RKO (cell line): ENCODE results near the gene TRIM23.
"Not testable (repeated sequence)": the region's sequence is repeated elsewhere in the genome, so short reads cannot be mapped to it uniquely, and the experiment has no call there.

ENCODE experiments used
- DNase-seq: peaks from one replicate; pipeline ENCODE4 v3.0.0-alpha.2; 2016; ENCODE audit warnings: low spot score

TRIM23 gene

GRCh38 chr5:65624025-65624570 is at the start of gene TRIM23:
Gene TRIM23 (minus strand): TSS chr5:65624333. CDS start chr5:65624274, 59 bp downstream.
- peak; percentile 94 for DNase-seq

DNA sequence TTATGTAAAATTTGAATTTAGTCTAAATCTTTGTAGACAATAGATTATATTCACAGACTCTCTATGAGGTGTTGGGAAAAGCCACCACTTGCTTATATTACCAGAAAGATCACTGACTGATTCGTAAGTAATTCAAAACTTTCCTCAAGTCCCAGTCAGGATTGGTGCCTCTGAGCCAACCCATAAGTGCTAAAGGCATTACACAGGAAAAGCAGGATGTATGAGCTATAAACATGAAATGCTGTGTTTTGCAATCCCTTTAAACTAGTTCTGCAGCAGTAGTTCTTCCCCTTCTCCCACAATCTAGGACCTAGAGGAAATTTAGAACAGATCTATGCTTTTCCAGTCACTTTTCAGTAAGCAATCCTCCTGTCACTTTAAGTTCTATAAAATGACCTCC is 48.7 kb upstream of the TRIM23 start:
- DNase-seq = no peak

DNA sequence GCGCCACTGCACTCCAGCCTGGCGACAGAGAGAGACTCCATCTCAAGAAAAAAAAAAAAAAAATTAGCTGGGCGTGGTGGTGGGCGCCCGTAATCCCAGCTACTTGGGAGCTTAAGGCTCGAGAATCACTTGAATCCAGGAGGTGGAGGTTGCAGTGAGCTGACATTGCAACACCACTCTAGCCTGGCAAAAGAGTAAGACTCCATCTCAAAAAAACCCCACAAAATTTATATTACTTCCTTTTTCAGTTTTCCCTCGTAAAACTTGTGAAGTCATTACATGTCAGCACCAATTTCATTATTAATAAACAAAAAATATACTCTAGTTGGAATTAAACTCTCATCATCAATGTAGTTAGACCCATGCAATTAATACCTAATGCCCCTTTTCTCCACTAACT is 44.6 kb upstream of the TRIM23 start:
- no peak for DNase-seq

- peak; percentile 49 for DNase-seq
These were observed 39.8 kb upstream of the TRIM23 start for GRCh38 chr5:65663804-65664521.

GRCh38 chr5:65654713-65655112 is 30.6 kb upstream of the TRIM23 start:
- no peak for DNase-seq

DNA sequence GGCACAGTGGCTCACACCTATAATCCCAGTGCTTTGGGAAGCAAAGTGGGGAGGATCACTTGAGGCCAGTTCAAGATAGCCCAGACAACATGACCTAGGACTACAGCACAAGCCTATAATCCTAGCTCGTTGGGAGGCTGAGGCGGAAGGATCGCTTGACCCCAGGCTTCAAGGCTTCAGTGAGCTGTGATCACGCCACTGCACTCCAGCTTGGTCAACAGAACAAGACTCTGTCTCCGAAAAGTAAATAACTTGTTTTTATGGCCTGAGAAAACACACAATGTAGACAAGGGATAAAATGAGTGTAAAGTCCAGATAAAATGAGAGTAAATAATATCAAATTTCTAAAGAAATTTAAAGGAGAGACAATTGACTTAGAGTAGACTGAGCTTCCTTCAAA is 27.0 kb upstream of the TRIM23 start:
- DNase-seq = no peak

GRCh38 chr5:65647941-65648340 is 23.8 kb upstream of the TRIM23 start:
- DNase-seq = no peak

DNA sequence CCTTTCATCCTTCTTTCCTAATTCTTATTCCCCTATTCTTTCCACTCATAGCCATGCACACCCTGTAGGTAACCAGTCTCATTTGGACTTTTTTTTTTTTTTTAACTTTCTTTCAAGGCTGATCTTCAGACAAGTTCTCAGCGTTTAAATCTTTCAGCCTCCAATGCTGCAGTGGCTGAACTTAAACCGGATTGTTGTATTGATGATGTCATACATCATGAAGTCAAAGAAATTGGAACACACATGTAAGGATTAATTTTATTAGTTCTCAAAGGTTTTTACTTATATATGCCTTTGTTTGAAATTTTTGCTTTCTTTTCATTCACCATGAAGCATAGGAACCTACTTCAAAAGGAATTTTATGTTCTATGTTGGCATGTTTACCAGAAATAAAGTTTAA is 22.8 kb upstream of the TRIM23 start:
- DNase-seq = no peak

DNA sequence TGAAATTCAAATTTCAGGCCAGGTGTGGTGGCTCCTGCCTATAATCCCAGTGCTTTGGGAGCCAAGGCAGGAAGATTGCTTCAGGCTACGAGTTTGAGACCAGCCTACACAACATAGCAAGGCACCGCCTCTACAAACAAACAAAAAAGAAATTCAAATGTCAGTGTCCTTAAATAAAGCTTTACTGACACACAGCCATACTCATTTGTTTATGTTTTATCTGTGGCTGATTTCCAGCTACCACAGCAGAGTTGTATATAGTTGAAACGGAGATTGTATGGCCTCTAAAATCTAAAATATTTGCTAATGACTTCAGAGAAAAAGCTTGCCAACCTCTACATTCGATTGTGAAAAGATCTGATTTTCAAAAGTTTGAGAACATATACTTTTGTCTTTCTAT is 16.1 kb upstream of the TRIM23 start:
- DNase-seq = no peak

DNA sequence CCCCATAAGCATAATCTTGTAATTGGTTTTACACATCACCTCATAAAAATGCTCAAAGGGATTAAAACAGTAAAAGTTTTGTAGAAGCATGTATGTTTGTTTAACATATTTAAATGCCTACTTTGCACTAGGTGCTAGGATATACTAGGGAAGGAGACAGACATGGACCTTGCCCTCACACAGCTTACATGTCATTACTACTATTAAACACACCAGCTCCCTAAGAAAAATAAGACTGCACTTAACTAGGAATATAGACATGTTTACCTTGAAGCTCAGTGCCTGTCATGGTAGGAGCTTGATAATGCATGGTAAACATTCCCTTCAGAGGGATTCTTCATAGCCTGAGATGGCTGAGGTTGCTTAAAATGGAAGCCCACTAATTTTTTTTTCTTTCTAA is 6.8 kb upstream of the TRIM23 start:
- no peak for DNase-seq

DNA sequence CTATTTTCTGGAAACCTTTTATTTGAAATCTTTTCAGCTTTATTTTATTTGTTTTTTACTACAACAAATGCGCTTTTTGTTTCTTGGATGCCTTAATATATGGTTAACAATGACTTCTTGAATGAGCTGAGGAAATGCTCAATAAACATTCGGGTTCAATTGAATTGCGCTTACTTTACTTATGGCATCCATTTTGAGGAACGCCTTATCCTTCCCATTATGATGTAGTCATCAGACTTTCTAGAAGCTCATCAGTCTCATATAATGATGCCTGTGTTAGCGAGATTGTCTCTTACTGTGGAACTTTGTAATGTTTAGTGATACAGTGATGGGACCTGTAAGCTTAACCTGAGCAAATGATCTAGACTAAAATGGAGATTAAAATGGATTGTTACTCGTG is 1.6 kb upstream of the TRIM23 start:
- peak; percentile 67 for DNase-seq

GRCh38 chr5:65624571-65625555 is 730 bp upstream of the TRIM23 start, which contains the start of the genes SHLD3 and TRAPPC13:
Gene SHLD3 (plus strand): TSS chr5:65625027. CDS start chr5:65629588, 4,561 bp downstream.
Gene TRAPPC13 (plus strand): TSS chr5:65625027. CDS start chr5:65625061, 34 bp downstream.
- peak; percentile 91 for DNase-seq

GRCh38 chr5:65623482-65623881 is 651 bp downstream of the TRIM23 start:
- peak; percentile 29 for DNase-seq

DNA sequence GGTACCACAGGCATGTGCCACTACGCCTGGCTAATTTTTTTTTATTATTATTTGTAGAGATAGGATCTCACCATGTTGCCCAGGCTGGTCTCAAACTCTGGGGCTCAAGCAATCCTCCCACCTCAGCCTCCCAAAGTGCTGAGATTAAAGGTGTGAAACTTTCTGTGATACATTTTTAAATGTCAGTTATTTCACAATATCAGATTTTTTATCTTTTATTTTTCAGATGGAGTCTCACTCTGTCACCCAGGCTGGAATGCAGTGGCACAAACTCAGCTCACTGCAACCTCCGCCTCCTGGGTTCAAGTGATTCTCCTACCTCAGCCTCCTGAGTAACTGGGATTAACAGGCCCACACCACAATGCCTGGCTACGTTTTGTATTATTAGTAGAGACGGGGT is 2.2 kb downstream of the TRIM23 start:
- DNase-seq = not testable (repeated sequence)

GRCh38 chr5:65620021-65620420 is 4.1 kb downstream of the TRIM23 start:
- no peak for DNase-seq

DNA sequence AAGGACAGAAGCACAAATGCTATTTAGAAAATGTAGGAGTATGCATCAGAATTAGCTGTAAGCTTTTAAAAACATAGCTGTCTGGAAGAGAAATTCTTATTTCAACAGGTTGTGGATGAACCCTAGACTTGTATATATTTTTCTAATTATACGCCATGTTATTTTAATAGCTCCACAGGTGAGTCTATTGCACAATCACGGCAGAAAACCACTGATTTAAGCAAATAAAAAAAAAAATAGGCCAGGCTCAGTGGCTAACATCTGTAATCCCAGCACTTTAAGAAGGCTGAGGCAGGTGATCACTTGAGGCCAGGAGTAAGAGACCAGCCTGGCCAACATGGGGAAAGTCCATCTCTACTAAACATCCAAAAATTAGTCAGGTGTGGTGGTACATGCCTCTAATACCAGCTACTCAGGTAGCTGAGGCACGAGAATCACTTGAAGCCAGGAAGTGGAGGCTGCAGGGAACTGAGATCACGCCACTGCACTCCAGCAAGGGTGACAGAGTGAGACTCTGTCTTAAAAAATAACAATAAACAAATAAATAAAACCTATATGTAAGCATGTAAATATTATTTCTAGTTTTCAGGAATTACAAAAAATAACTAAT is 11.7 kb downstream of the TRIM23 start:
- DNase-seq = no peak

DNA sequence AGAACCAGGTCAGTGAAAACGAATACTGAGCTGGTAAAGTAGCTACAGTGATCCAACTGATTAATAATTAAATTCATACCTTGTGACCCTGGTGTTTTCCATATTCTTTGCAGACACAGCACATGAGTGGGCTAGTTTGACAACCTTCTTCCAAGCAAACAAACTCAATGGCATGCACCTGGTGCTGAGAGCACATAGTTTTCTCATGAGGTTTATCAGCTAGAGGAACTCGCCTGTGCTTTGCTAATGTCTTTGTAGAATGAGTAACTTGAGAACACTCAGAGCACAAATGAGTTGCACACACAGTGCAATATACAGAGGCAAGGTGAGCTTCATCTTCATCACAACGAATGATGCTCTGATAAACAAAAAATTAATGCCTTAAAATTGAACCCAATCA is 12.6 kb downstream of the TRIM23 start:
- no peak for DNase-seq

- not testable (repeated sequence) for DNase-seq
These were observed 22.4 kb downstream of the TRIM23 start for GRCh38 chr5:65601761-65602160.

GRCh38 chr5:65588694-65589093 is 35.4 kb downstream of the TRIM23 start:
- DNase-seq = no peak

GRCh38 chr5:65577141-65577540 is 47.0 kb downstream of the TRIM23 start:
- no peak for DNase-seq

DNA sequence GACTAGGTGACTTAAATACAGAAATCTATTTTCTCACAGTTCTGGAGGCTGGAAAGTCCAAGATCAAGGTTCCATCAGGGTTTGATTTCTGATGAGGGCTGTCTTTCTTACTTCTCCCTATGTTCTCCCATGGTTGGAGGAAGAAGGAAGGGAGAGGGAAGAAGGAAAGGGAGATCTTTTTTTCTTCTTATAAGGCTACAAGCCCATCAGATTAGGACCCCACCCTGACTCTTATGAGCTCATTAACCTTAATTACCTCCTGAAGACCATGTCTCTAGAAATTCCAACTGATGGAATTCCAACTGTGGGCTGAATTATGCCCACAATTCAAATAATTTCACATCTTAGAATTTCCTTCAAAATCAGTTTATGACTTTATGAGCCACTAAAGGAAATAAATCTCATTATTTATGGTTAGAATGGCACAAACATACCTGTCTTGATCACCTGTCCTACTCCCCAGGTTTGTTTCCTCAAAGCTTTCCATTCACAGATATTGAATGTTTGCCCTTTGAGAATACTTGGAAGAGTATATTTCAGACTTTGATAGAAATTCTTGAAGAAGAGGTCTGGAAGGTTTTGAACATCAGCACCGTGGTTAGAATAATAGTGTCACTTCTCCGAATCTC is 53.4 kb downstream of the TRIM23 start:
- DNase-seq = no peak

DNA sequence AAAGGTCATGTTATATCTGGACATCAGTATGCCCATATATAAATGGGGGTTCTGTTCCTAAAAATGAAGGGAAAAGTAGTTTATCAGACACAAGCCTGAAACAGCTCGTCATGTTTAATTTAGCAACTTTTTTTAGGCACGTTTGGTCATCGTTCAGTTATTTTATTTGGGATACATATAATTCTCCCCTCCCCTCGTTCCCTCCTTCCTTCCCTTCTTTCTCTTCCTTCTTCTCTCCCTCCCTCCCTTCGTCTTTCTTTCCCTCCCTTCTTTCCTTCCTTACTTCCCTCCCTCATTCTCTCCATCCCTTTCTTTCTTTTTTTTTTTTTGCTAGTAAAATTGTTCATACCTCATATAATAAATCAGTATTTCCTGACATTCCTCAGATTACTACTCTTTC is 57.6 kb downstream of the TRIM23 start:
- no peak for DNase-seq
